Activated CD8-positive, alpha-beta memory T cell treated with anti-CD3 and anti-CD28 coated beads for 36 hours (primary cell): ENCODE measurements around the gene RUNDC3A. TPM values are rescaled to one million over a fixed set of nuclear protein-coding genes. Genes with fewer than 3 reads are reported as not detected.

ENCODE experiments used
- CTCF ChIA-PET: fragments of 350-600 bp; sonication (Branson Sonifier 250); formaldehyde crosslinking; loops from one replicate; lab custom pipeline; 2021; ENCODE audit warnings: antibody characterized with exemption; lab: Charles Lee
- POLR2A ChIA-PET: fragments of 350-600 bp; sonication (Branson Sonifier 250); formaldehyde crosslinking; loops from one replicate; lab custom pipeline; 2021; ENCODE audit warnings: antibody characterized with exemption; lab: Charles Lee
- total RNA-seq, 2 experiments: library from RNA; stranded (reverse); gene quantifications; one replicate each; pipeline ENCODE4 v1.2.3, GENCODE V29; 2021

Gene RUNDC3A
- total RNA-seq, 2 experiments from 2014 or later, result 0.34 TPM; not detected in 1

GRCh38 chr17:44314524-44314868 is 6.1 kb downstream of the RUNDC3A start:
- POLR2A ChIA-PET, result interaction anchor here (0.9 kb wide), 1 partner anchor 10 kb away, joined by 3 read pairs; the partner anchor contains the start of gene SLC25A39
- CTCF ChIA-PET, result interaction anchor here (0.7 to 1.8 kb wide), 2 partner anchors 62 to 105 kb away, joined by 3 to 5 read pairs; no protein-coding TSS in a partner anchor

- POLR2A ChIA-PET, result interaction anchor here (0.6 to 0.9 kb wide), 2 partner anchors 10 to 98 kb away, joined by 3 read pairs; partner anchors contain the start of gene SLC25A39
- CTCF ChIA-PET, result interaction anchor here (1.4 to 1.8 kb wide), 2 partner anchors 104 to 105 kb away, joined by 3 to 5 read pairs; no protein-coding TSS in a partner anchor
Observed at GRCh38 chr17:44314869-44315661, 6.7 kb downstream of the RUNDC3A start.

DNA sequence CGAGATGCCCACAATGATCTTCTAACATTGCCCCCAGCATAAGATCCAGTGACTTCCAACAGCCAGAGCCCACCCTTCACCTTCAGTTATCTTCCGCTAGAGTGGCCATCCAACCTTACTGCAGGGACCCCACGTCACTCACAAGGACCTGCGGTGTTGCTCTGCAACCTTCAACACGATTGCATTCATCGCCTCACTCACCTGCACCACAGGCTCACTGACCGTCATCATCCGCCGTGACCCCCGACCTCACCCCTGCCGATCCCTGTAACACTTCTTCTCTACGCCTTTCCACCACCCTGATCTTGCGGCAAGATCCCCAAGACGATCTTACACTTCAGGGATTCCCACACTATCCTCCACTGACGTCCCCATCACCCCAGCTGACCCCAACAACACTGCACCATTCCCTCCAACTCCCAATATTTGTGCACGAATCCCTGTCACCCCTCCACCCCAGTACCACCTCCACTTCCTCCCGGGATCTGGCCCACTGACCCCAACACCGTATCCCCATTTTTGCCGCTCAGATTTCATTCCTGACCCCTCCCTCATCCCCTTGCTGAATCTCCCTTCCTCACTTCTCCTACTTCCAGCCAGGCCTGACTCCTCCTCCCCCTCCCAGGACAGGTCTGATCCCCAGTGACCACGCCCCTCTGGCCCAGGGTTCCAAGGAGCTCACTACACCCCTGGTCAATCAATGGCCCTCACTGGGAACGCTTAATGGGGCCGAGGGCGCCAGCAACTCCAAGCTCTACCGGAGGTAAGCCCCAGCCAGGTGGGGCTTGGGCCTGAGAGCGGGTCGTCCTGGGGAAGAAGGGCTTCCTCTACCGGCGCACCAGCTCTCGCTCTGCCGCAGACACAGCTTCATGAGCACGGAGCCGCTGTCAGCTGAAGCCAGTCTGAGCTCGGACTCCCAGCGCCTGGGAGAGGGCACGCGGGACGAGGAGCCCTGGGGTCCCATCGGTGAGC is 7.6 kb downstream of the RUNDC3A start:
- ChIA-PET POLR2A (interaction anchor here (0.6 to 1.2 kb wide), 5 partner anchors 9 to 99 kb away, joined by 3 to 8 read pairs (median 3); partner anchors contain the start of gene GRN), CTCF (interaction anchor here (0.6 to 1.4 kb wide), 3 partner anchors 9 to 274 kb away, joined by 3 read pairs; partner anchors contain the start of gene SLC25A39)

DNA sequence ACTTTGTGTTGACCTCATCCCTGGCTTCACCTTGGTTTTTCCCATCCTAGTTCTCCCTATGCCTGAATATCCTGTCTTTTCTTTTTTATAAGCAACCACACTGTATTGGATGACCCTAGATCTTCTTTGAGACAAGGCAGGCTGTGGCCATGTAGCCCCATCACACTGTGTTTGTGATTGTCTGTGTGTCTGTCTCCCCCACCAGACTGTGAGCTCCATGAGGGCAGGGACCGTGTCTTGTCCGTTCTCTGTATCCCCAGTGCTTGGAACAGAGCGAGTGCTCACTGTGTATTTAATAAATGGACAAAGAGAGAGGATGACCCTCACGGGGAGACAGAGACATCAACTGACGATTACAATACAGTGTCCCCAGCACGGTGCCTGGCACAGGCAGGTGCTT is 9.1 kb downstream of the RUNDC3A start:
- ChIA-PET POLR2A (interaction anchor here (1.1 to 1.7 kb wide), 3 partner anchors 8 to 101 kb away, joined by 3 to 4 read pairs (median 4); partner anchors contain the start of gene GRN), CTCF (no interaction called here)

GRCh38 chr17:44318077-44318892 is 9.9 kb downstream of the RUNDC3A start:
- CTCF ChIA-PET, result no interaction called here

DNA sequence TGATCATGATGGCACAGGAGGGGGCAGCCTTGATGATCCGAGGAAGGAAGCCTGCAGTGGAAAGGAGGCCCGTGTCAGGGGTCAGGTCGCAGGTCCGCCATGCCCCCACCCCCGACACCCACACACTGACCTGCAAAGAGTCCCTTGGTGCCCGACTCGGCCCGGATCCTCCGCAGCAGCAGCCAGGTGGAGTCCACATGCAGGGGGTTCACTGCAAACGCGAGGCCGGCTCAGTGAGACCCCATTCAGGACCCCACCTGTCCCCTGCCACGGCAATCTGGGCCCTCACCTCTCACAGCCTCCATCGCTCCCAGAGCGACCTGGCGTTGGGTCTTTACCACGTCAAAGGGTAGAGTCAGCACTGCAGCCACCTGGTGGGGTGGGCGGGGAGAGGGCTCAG is 11.7 kb downstream of the RUNDC3A start:
- CTCF ChIA-PET, result interaction anchor here (0.6 to 2.3 kb wide), 3 partner anchors 11 to 1345 kb away, joined by 3 to 6 read pairs (median 4); no protein-coding TSS in a partner anchor
- POLR2A ChIA-PET, result interaction anchor here (1.5 kb wide), 1 partner anchor 98 kb away, joined by 3 read pairs; no protein-coding TSS in a partner anchor

More at GRCh38 chr17:44318077-44318892, 9.9 kb downstream of the RUNDC3A start:
- POLR2A ChIA-PET, result interaction anchor here (1.7 kb wide), 1 partner anchor 101 kb away, joined by 4 read pairs; no protein-coding TSS in a partner anchor

DNA sequence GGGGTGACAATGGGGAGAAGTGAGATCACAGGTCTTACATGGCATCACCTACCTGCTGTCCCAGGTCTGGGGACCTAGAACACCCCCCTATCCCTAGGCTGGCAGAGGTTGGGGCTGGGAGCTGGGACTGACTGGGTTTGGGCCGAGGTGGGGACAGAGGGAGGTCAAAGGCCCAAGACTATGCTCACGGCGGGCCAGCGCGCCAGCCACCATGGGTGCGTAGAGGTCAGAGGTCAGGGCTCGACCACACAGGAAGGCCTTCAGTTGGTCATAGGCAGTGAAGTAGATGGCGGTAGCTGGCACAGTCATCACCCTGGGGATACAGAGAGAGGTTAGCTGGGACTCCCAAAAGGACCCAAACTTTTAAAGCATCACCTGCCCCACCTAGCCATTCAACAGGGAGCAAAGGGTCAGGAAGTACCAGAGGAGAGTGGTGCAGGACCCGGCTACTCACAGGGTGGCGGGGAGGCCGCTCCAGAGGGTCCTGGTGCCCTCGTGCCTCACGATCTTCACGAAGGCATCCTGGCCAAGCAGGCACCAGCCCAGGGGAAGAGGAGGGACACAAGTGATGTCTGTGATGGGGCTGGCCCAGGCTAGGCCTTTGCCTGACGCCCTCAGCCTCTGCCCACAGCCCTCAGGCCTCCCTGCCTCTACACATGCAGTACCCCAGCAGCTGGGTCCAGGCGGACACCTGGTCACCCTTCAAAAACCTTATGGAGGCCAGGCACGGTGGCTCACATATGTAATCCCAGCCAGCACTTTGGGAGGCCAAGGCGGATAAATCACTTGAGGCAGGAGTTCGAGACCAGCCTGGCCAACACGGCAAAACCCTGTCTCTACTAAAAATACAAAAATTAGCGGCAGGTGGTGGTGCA is 13.1 kb downstream of the RUNDC3A start:
- POLR2A ChIA-PET, result interaction anchor here (1.5 kb wide), 1 partner anchor 100 kb away, joined by 3 read pairs; no protein-coding TSS in a partner anchor
- CTCF ChIA-PET, result interaction anchor here (1.5 to 2.3 kb wide), 2 partner anchors 10 to 112 kb away, joined by 3 to 6 read pairs; no protein-coding TSS in a partner anchor

DNA sequence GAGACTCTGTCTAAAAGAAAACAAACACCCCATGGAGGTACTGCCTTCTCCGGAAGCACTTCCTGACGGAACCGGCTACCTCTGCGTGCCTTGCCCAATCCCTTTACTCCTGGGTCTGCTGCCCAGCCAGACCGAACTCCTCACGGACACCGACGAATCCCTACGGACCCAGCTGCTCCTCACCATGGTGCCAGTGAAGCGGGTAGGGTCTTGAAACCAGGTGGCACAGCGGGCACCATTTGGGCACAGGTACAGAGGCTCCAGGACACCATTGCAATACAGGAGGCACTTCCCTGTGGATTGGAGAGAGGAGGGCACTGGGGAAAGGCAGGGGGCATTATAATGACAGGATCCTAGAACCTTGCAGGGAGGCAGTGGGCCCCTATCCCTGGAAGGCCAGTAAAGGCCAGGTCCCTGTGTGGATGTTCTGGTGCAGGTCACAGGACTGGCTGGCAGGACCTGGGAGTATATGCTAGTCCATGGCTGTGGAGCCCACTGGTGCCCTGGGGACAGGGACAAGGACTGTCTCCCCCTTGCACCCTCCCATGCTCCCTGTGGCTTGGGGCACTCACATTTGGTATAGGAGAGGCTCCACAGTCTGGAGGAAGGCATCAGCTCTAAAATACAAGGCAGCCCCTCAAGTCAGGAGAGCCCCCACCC is 14.0 kb downstream of the RUNDC3A start:
- ChIA-PET POLR2A (no interaction called here), CTCF (interaction anchor here (2.0 to 2.3 kb wide), 2 partner anchors 9 to 29 kb away, joined by 4 to 6 read pairs; no protein-coding TSS in a partner anchor)

GRCh38 chr17:44323359-44324091 is 15.1 kb downstream of the RUNDC3A start:
- POLR2A ChIA-PET, result interaction anchor here (1.6 to 2.7 kb wide), 3 partner anchors 103 to 114 kb away, joined by 4 to 15 read pairs (median 9); partner anchors contain the start of gene UBTF
- CTCF ChIA-PET, result interaction anchor here (1.6 to 2.0 kb wide), 2 partner anchors 28 to 102 kb away, joined by 4 read pairs; no protein-coding TSS in a partner anchor

GRCh38 chr17:44324092-44324570 is 15.7 kb downstream of the RUNDC3A start:
- POLR2A ChIA-PET, result interaction anchor here (0.5 to 2.7 kb wide), 5 partner anchors 9 to 444 kb away, joined by 3 to 15 read pairs (median 4); partner anchors contain the start of gene UBTF
- CTCF ChIA-PET, result interaction anchor here (1.0 to 2.5 kb wide), 6 partner anchors 7 to 120 kb away, joined by 3 to 8 read pairs (median 4); no protein-coding TSS in a partner anchor

- ChIA-PET POLR2A (interaction anchor here (0.5 to 2.7 kb wide), 6 partner anchors 8 to 445 kb away, joined by 3 to 15 read pairs (median 4); partner anchors contain the start of gene UBTF), CTCF (interaction anchor here (1.0 to 2.5 kb wide), 6 partner anchors 8 to 121 kb away, joined by 3 to 8 read pairs (median 4); no protein-coding TSS in a partner anchor)
Observed at GRCh38 chr17:44324571-44325275, 16.3 kb downstream of the RUNDC3A start, which contains the start of gene SLC25A39. TSS of gene SLC25A39 (minus strand) at chr17:44324823. CDS start at chr17:44323562, 1,261 bp downstream.

GRCh38 chr17:44326861-44327444 is 18.6 kb downstream of the RUNDC3A start:
- ChIA-PET CTCF (interaction anchor here (0.6 to 1.2 kb wide), 2 partner anchors 18 to 117 kb away, joined by 3 to 8 read pairs; partner anchors contain the start of gene GRN), POLR2A (interaction anchor here (0.5 to 1.0 kb wide), 7 partner anchors 106 to 1046 kb away, joined by 3 to 15 read pairs (median 4); partner anchors contain the start of gene TMUB2)

- POLR2A ChIA-PET, result interaction anchor here (1.0 kb wide), 1 partner anchor 107 kb away, joined by 15 read pairs; no protein-coding TSS in a partner anchor
Observed at GRCh38 chr17:44327715-44328449, 19.5 kb downstream of the RUNDC3A start.

More at GRCh38 chr17:44327715-44328449, 19.5 kb downstream of the RUNDC3A start:
- CTCF ChIA-PET, result interaction anchor here (1.0 to 1.2 kb wide), 4 partner anchors 107 to 118 kb away, joined by 4 to 8 read pairs (median 5); no protein-coding TSS in a partner anchor
